ENCODE results near the gene CARD9. TPM values are rescaled to one million over a fixed set of nuclear protein-coding genes. Genes with fewer than 3 reads are reported as not detected.

CARD9 gene
- total RNA-seq, 1 experiment from 2014 or later = 5.6 TPM

DNA sequence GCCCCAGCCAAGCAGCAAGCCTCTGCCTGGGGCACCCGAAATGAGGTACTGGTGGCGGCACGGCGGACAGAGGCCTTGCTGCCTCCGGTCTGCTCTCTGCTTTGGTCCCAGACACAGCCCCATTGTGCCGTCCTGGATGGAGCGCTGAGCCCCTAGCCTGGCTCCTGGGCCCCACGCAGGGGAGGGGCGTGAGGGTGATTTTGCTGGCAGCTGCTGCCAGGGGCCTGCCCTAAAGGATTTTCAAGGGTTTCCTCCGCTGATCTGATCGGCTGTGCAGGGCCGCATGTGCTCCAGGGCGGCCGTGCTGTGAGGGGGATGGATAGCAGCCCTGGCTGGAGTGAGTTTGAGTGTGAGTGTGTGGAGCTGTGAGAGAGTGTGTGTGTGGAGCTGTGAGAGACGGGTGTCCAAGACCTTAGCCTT is 44.8 kb downstream of the CARD9 start:
- H3K18ac ChIP-seq (ENCODE audit: insufficient read length, low read depth, low read length) = no peak overlapping the region
- no peak overlapping the region for H4K5ac ChIP-seq (ENCODE audit: insufficient read length, low read depth, low read length)
- DNase-seq = no peak
- no peak overlapping the region for H2AFZ ChIP-seq (ENCODE audit: low read length)
- no peak overlapping the region for H3K9ac ChIP-seq (ENCODE audit: extremely low read depth, insufficient read length, low read length)
- no peak overlapping the region for H2BK20ac ChIP-seq (ENCODE audit: low read depth, low read length, poor library complexity, severe bottlenecking)
- H3K56ac ChIP-seq (ENCODE audit: insufficient read length, low read depth, low read length) = no peak overlapping the region
- WGBS (ENCODE audit: extremely low coverage, insufficient read length, low lambda C conversion rate) = no CpG with 5 or more reads among the region's 15 CpGs
- no peak overlapping the region for H2BK120ac ChIP-seq (ENCODE audit: low read depth, low read length, poor library complexity, severe bottlenecking)
- peaks cover 2% of the 10 kb centered on the region; the same call in 1 of the 2 replicates for H3K79me2 ChIP-seq (ENCODE audit: insufficient read depth, low read length)
- H3K4me2 ChIP-seq (ENCODE audit: insufficient read depth, insufficient read length, low read length) = no peak overlapping the region
- Mint-ChIP-seq H3K27me3 (ENCODE audit: low read depth) (no peaks in the 10 kb centered on the region), H3K27ac (peak overlapping the region in 1 of 3 experiments; percentile 18; a peak in 1 of 7 replicates), H3K36me3 (ENCODE audit: insufficient read depth in 1 of 3, low read depth in 3 of 3) (no peaks in the 10 kb centered on the region; a peak in 1 of 7 replicates), H3K9me3 (no peaks in the 10 kb centered on the region), H3K4me3 (peak overlapping the region; percentile 52 to 66; a peak in 4 of 5 replicates), H3K4me1 (peaks cover 9 to 11% of the 10 kb centered on the region in 2 experiments)
- H3K27ac ChIP-seq (ENCODE audit: insufficient read length, low read depth, low read length) = no peak overlapping the region
- no peaks in the 10 kb centered on the region for H4K20me1 ChIP-seq (ENCODE audit: control insufficient read depth, insufficient read depth, insufficient read length)
- no peaks in the 10 kb centered on the region for H3K9me3 ChIP-seq (ENCODE audit: control insufficient read depth, low read depth, low read length)
- peaks cover 4% of the 10 kb centered on the region; the same call in 1 of the 2 replicates for H3K4me1 ChIP-seq (ENCODE audit: insufficient read depth, low read length)
- H2BK15ac ChIP-seq (ENCODE audit: low read depth, low read length) = no peak overlapping the region
- H3K27me3 ChIP-seq (ENCODE audit: insufficient read depth, low read length) = no peaks in the 10 kb centered on the region
- H3K4ac ChIP-seq (ENCODE audit: low read depth, low read length) = no peak overlapping the region
- no peak overlapping the region for H4K91ac ChIP-seq (ENCODE audit: insufficient read length, low read depth, low read length)
- no peak for TF ChIP-seq CTCF (conservative IDR thresholded peaks at IDR 0.05)
- no peak overlapping the region for H3T11ph ChIP-seq (ENCODE audit: low read length)
- H2BK12ac ChIP-seq (ENCODE audit: insufficient read length, low read depth, low read length) = no peak overlapping the region
- H3K79me1 ChIP-seq (ENCODE audit: insufficient read depth, low read depth, low read length, poor library complexity, severe bottlenecking) = peaks cover 2% of the 10 kb centered on the region
- no peak overlapping the region for H3K23ac ChIP-seq (ENCODE audit: insufficient read length, low read depth, low read length)
- no peak overlapping the region for H2BK5ac ChIP-seq (ENCODE audit: insufficient read length, low read length)
- H4K8ac ChIP-seq (replicated peaks; ENCODE audit: insufficient read length, low read depth, low read length) = no peak overlapping the region
- no peak overlapping the region for H2AK5ac ChIP-seq (ENCODE audit: insufficient read length, low read length)
- no peaks in the 10 kb centered on the region for H3K23me2 ChIP-seq (ENCODE audit: insufficient read length, low read depth, low read length, poor library complexity, severe bottlenecking)
- no peak overlapping the region for H3K14ac ChIP-seq (ENCODE audit: insufficient read depth, low read length)

All from H9 (cell line).